HUDEP-2 (cell line): ENCODE measurements around the gene GDF10.

Source experiments
- DNase-seq, 76 experiments: peaks; one replicate each; lab custom pipeline; 2025; ENCODE audit not compliant: unreplicated experiment in 76 of 76; lab: John Stamatoyannopoulos, UW

Gene GDF10, protein sequence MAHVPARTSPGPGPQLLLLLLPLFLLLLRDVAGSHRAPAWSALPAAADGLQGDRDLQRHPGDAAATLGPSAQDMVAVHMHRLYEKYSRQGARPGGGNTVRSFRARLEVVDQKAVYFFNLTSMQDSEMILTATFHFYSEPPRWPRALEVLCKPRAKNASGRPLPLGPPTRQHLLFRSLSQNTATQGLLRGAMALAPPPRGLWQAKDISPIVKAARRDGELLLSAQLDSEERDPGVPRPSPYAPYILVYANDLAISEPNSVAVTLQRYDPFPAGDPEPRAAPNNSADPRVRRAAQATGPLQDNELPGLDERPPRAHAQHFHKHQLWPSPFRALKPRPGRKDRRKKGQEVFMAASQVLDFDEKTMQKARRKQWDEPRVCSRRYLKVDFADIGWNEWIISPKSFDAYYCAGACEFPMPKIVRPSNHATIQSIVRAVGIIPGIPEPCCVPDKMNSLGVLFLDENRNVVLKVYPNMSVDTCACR

GRCh38 chr10:47299611-47300428 is at the start of gene GDF10:
GDF10 (plus strand) TSS chr10:47300197; CDS start chr10:47300652, 455 bp downstream.
- no peak for DNase-seq

GRCh38 chr10:47252093-47252780 is 47.8 kb upstream of the GDF10 start:
- no peak for DNase-seq

GRCh38 chr10:47253030-47253637 is 46.9 kb upstream of the GDF10 start:
- no peak for DNase-seq

GRCh38 chr10:47253651-47254375 is 46.2 kb upstream of the GDF10 start:
- no peak for DNase-seq

GRCh38 chr10:47254611-47255010 is 45.4 kb upstream of the GDF10 start:
- no peak for DNase-seq

- DNase-seq, result no peak
Observed at GRCh38 chr10:47255033-47255813, 44.8 kb upstream of the GDF10 start.

GRCh38 chr10:47255866-47256265 is 44.1 kb upstream of the GDF10 start:
- no peak for DNase-seq

DNA sequence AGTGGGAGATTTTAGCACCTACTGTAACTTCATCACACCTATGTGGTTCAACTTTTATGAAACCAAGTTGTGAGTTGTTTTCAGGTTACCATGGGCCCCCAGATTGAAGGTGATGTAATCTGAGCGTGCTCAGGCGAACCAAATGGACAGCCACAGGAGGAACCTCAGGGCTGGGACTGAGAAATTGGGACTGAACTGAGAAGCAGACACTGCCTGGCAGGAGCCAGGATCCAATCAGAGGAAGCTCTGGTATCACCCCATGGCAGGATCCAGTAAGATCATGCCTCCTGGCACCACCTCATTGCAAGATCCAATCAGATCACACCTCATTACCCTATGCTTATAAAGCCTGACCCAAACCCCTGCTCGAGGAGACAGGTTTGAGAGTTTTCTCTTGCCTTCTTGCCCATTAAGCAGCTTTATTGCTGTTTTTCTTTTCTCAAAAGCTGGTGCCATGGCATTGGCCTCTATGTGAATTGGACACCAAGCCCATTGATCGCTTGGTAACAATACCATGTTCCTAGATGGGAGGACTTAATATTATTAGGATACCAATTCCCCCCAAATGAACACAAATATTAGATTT is 43.2 kb upstream of the GDF10 start:
- no peak for DNase-seq

DNA sequence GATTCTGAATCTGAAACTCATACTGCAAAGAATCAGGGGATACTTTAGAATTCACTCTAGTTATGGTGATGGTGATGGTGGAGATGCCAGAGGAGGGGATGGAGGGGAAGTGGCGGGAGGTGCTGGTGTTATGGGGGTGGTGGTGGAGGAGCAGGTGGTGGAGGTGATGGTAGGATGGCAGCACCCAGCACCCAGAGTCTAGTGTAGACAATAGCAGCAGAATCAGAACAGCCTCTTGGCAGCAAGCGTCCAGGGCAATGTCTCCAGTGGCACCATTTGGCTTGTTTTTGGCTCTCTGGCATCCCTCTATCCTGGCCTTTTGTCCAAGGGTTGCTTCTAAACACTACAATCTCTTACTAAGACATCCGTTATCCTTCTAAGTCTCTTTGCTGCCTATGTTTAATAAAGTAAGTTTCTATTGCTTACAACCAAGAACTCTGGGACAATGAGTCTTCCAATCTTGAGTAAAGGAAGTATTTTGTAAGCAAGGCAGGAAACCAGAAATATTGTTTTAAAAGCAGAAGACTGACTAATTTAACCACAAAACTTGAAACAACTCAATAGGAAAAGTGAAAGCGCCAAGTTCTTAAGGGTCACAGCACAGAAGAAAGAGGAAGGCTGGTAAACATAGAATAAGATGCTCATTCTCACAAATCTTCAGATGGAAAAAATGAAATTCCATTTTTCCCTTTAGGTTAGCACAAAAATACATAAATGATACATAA is 42.4 kb upstream of the GDF10 start:
- DNase-seq, result no peak

DNA sequence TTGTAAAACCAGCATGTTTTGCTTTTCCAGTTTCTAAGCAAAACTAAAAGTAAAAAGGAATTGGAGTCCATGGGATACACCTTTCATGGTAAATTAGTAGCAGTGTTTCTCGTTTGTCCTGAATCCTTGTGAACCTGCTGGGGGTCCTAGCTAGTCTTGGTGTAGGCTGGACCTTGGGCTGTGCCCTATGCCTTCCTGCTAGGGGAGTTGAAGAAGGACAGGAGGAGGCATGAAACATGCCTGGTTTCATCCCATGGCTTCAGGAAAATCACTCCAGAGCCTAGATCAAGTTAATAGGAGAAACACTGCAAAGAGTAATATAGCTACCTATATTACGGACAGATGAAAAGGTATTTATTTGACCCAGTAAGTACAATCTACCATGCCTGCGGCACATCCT is 41.1 kb upstream of the GDF10 start:
- DNase-seq, result no peak

DNA sequence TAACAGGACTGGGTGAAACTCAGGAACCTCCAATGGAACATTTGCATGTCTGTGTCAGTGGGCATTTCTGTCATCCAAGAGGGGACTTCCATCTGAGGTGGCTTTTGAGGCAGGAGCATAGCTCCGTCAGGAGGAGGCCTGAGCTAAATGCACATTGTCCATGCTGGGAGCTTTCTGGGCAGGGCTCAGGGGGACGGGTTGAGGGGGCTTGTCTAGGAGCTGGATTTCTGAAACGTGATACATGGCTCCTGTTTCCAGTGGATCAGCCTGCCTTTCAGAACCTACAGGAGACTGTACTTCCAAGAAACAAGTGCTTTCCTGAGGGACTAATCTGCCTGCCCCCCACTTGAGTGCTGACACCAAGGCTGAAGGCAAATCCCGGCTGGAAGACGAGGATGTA is 40.5 kb upstream of the GDF10 start:
- no peak for DNase-seq

DNA sequence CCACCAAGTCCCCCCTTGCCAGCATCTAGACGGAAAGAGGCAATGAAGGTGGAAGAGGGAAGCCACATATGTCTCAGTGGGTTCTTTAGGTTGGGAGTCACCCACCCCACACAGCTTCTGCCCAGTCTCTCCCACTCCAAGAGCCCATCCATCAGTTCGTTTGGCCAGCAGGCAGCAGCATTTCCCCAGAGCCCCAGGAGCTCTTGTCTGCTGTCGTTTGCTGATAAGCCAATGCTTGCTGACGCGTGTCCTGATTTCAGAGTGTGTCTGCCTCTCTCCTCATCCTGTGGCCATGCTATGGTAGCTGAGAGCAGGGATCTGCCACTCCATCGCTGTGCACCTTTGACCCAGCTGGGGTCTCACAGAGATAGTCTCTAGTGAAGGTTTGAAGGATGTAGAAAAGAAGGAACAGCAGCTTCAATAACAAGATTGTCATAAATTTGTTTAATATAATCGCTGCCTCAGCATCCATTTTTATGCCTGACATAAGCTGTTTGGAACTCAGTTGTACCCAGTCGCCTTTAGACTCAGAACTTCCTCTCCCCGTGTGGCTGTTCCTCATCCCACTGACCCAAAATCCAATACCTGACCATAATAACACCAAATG is 39.4 kb upstream of the GDF10 start:
- DNase-seq, result peak in 4 of 76 experiments; percentile 2 to 13 (median 4)

- DNase-seq, result no peak
Observed at GRCh38 chr10:47261121-47261520, 38.9 kb upstream of the GDF10 start.

GRCh38 chr10:47261556-47261955 is 38.4 kb upstream of the GDF10 start:
- DNase-seq, result no peak

DNA sequence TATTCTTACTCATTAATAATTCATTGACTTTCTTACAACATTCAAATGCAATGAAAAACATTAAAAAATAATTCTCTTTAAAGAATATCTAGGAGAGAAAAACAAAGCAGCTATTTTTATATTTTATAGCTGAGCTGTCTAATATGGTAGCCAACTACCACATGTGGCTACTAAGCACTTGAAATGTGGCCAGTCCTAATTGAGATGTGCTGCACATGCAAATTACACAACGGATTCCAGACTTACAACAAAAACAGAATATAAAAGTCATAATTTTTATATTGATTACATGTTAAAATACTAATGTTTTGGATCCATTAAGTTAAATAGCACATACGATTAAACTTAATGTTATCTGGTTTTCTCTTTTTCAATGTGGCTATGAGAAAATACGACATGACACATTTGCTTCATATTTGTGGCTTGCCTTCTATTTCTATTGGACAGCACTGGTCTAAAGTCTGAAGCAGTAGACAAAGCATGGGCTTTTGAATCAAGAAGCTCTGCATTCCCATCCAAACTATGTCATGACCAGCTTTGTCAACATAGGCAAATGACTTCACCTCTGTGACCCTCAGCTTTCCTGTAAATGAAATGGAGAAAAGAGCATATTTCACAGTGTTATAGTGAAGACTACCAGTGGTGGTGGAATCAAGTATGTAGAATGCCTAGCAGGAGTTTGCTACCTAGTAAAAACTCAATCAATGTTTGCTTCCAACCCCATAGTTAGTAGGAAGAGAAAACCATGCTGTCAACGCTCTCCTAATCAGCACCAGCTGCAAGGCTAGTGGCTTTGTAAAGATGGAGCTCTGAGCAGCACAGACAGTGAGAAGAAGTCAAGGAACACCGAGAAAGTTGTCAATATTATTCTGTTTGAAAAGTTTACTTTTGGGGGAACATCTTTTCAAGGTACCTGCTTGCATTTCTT is 37.1 kb upstream of the GDF10 start:
- DNase-seq, result no peak

DNA sequence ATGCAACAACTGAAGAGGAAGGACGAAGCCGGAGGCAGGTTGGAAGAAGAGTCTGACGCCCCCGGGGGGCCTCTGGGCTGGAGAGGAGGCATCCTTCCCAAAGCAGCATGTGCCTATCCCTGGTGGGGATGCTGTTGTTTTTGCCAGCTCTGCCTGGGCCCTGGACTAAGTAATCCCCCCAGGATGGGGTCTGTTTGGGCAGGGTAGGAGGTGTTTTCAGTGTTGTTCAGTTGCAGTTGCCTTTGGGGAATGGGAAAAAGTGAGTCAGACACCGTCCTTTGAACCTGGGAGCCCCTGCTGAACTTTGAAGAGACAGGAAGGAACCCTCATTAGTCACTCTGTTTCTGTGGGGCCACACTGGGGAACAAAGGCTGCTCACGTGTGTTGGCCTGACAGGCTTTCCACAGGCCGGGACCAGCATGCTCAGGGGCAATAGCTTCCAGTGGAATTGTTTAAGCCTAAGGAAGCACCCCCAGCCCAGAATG is 35.2 kb upstream of the GDF10 start:
- DNase-seq, result no peak

GRCh38 chr10:47266602-47267001 is 33.4 kb upstream of the GDF10 start:
- no peak for DNase-seq
